Naive thymus-derived CD4-positive, alpha-beta T cell (primary cell): Measurements from ENCODE around the gene UBXN1. TPM values are rescaled to one million over a fixed set of nuclear protein-coding genes. Genes with fewer than 3 reads are reported as not detected.

Source experiments
- ATAC-seq: fragments of 150-1000 bp; cut with Tn5 transposase; 2 replicates; pipeline ENCODE4 v1.10.0; 2021; ENCODE audit warnings: mild to moderate bottlenecking, moderate library complexity
- CTCF ChIA-PET: fragments of 350-600 bp; sonication (Branson Sonifier 250); formaldehyde crosslinking; loops from one replicate; lab custom pipeline; 2021; ENCODE audit warnings: antibody characterized with exemption; lab: Charles Lee
- POLR2A ChIA-PET: fragments of 350-600 bp; sonication (Branson Sonifier 250); formaldehyde crosslinking; loops from one replicate; lab custom pipeline; 2021; ENCODE audit warnings: antibody characterized with exemption, inconsistent platforms; lab: Charles Lee
- DNase-seq, 9 donors: peaks; one replicate each; pipeline versions ENCODE4 v3.0.0 to v3.0.0-alpha.2; 2020 to 2022; ENCODE audit warnings: mixed read lengths in 1 of 9
- H3K27ac ChIP-seq: one replicate; pipeline ENCODE4 v1.7.0; 2013; ENCODE audit warnings: mild to moderate bottlenecking, low read depth, low read length, moderate library complexity
- H3K27me3 ChIP-seq, 2 donors: one replicate each; pipeline ENCODE4 v1.7.0; 2013; ENCODE audit warnings: low read length in 2 of 2, mild to moderate bottlenecking in 2 of 2, moderate library complexity in 2 of 2; ENCODE audit not compliant: control insufficient read depth in 2 of 2, insufficient read depth in 2 of 2
- H3K36me3 ChIP-seq, 3 experiments: 1 replicate in 2 of 3; 2 replicates in 1 of 3; pipeline ENCODE4 v1.7.0; 2013; ENCODE audit warnings: low read length in 3 of 3, mild to moderate bottlenecking in 3 of 3, moderate library complexity in 1 of 3; ENCODE audit not compliant: insufficient read depth in 3 of 3, control insufficient read depth in 2 of 3
- H3K4me1 ChIP-seq, 2 donors: one replicate each; pipeline ENCODE4 v1.7.0; 2013; ENCODE audit warnings: low read length in 2 of 2, mild to moderate bottlenecking in 2 of 2, moderate library complexity in 1 of 2; ENCODE audit not compliant: control insufficient read depth in 2 of 2, insufficient read depth in 2 of 2
- H3K4me3 ChIP-seq: 2 replicates; pipeline ENCODE4 v1.7.0; 2013; ENCODE audit warnings: mild to moderate bottlenecking, low read length
- H3K9me3 ChIP-seq, 3 experiments: 1 replicate in 2 of 3; 2 replicates in 1 of 3; pipeline ENCODE4 v1.7.0; 2013; ENCODE audit warnings: low read length in 3 of 3; ENCODE audit not compliant: control insufficient read depth in 2 of 3
- H3K27ac Mint-ChIP-seq, 9 donors: one replicate each; pipeline ENCODE4 v1.8.0; 2020 to 2022; ENCODE audit warnings: mixed read lengths in 9 of 9, mild to moderate bottlenecking in 8 of 9, moderate library complexity in 5 of 9, inconsistent platforms in 2 of 9
- H3K27me3 Mint-ChIP-seq, 5 donors: one replicate each; pipeline ENCODE4 v1.8.0; 2021 to 2022; ENCODE audit warnings: mixed read lengths in 5 of 5, mild to moderate bottlenecking in 1 of 5
- H3K36me3 Mint-ChIP-seq, 5 donors: one replicate each; pipeline ENCODE4 v1.8.0; 2020 to 2022; ENCODE audit warnings: mixed read lengths in 5 of 5, mild to moderate bottlenecking in 3 of 5, inconsistent platforms in 1 of 5
- H3K4me1 Mint-ChIP-seq, 7 donors: one replicate each; pipeline ENCODE4 v1.8.0; 2020 to 2022; ENCODE audit warnings: mixed read lengths in 7 of 7, mild to moderate bottlenecking in 3 of 7, inconsistent platforms in 1 of 7
- H3K4me3 Mint-ChIP-seq, 10 donors: one replicate each; pipeline ENCODE4 v1.8.0; 2020 to 2022; ENCODE audit warnings: mild to moderate bottlenecking in 10 of 10, mixed read lengths in 10 of 10, moderate library complexity in 6 of 10, inconsistent platforms in 2 of 10
- H3K9me3 Mint-ChIP-seq, 11 donors: one replicate each; pipeline ENCODE4 v1.8.0; 2020 to 2022; ENCODE audit warnings: mixed read lengths in 11 of 11, mild to moderate bottlenecking in 4 of 11, inconsistent platforms in 1 of 11, moderate library complexity in 1 of 11
- intact Hi-C, 2 donors: fragments of 100-400 bp; cut with micrococcal nuclease; formaldehyde crosslinking; loops; one replicate each; pipeline ENCODE4 v1.15.1; 2023
- polyA plus RNA-seq, 2 donors: library from polyadenylated mRNA; unstranded; fragments of 300-500 nt; fragmentation: Illumina TruSeq; gene quantifications; one replicate each; pipeline ENCODE4 v1.2.3, GENCODE V29; 2021
- total RNA-seq, 6 experiments: library from RNA in 5 of 6; stranded (reverse) in 5 of 6; gene quantifications; 1 replicate in 5 of 6; 2 replicates in 1 of 6; pipeline ENCODE4 v1.2.3 and lab custom pipeline; 2021 to 2026

UBXN1 gene
- total and polyA plus RNA-seq, 7 experiments from 2014 or later: 114 to 256 (median 212) TPM

DNA sequence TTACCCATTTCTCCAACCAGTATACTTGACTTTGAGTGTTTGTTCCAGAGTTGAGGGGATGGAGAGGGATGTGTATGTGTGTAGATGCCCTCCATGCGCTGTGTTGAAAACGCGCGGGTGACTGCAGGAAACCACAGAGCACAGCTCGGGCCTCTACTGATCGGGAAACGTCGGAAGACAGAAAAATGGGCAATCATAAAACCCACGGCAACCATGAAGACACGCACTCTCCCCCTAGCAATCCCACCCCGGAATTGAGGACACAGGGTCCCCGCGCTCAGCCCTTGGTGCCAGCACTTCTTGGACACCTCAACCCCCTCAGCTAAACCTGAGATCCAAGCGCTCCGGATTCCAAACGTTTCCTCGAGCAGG is 7.7 kb downstream of the UBXN1 start:
- Mint-ChIP-seq H3K4me3 (peak overlapping the region; percentile 94 to 100 (median 99)), H3K36me3 (peaks cover 4 to 29% (median 5%) of the 10 kb centered on the region in 5 donors), H3K9me3 (no peaks in the 10 kb centered on the region), H3K27ac (peak overlapping the region; percentile 91 to 97 (median 96)), H3K27me3 (no peaks in the 10 kb centered on the region), H3K4me1 (peaks cover 16 to 67% (median 55%) of the 10 kb centered on the region in 7 donors)
- no peaks in the 10 kb centered on the region for H3K27me3 ChIP-seq
- ATAC-seq (peak; percentile 61), DNase-seq (peak in 1 of 9 donors; percentile 68)
- intact Hi-C loops: loop anchor here (1.0 to 10.0 kb wide), 6 partner anchors 8 to 246 kb away; partner anchors contain the start of genes INTS5 (in 2 of the 2), UBXN1 (in 2 of the 2) and TUT1 (in 1 of the 2)
- POLR2A ChIA-PET: interaction anchor here (0.7 to 14.8 kb wide), 29 partner anchors 6 to 211 kb away, joined by 3 to 332 read pairs (median 8); partner anchors contain the start of genes B3GAT3, BSCL2, EEF1G and GANAB
- peak overlapping the region; percentile 62 for H3K4me3 ChIP-seq
- CTCF ChIA-PET: interaction anchor here (0.7 to 1.7 kb wide), 4 partner anchors 9 to 80 kb away, joined by 4 to 9 read pairs (median 4); partner anchors contain the start of gene TUT1
- H3K27ac ChIP-seq: peak overlapping the region; percentile 90
- no peaks in the 10 kb centered on the region for H3K9me3 ChIP-seq
- H3K4me1 ChIP-seq: peaks cover 18 to 31% of the 10 kb centered on the region in 2 donors
- H3K36me3 ChIP-seq: peaks cover 0 to 30% (median 0%) of the 10 kb centered on the region in 3 experiments

- Mint-ChIP-seq H3K27me3 (no peaks in the 10 kb centered on the region), H3K4me3 (peak overlapping the region in 7 of 10 donors; percentile 32 to 100 (median 98)), H3K36me3 (peaks cover under 1 to 28% (median under 1%) of the 10 kb centered on the region in 5 donors), H3K9me3 (peaks cover 0 to 3% (median 0%) of the 10 kb centered on the region in 11 donors), H3K4me1 (peaks cover 12 to 70% (median 53%) of the 10 kb centered on the region in 7 donors), H3K27ac (peak overlapping the region in 8 of 9 donors; percentile 79 to 97 (median 95))
- DNase-seq (no peak), ATAC-seq (no peak)
- ChIA-PET POLR2A (interaction anchor here (0.6 to 14.8 kb wide), 17 partner anchors 8 to 1511 kb away, joined by 3 to 332 read pairs (median 5); partner anchors contain the start of genes B3GAT3, BSCL2, GANAB and GNG3), CTCF (interaction anchor here (0.6 to 1.3 kb wide), 2 partner anchors 49 to 75 kb away, joined by 3 to 4 read pairs; no protein-coding TSS in a partner anchor)
- Histone ChIP-seq H3K9me3 (no peaks in the 10 kb centered on the region), H3K4me1 (peaks cover 21 to 33% of the 10 kb centered on the region in 2 donors), H3K4me3 (no peak overlapping the region), H3K36me3 (peaks cover 0 to 38% (median 0%) of the 10 kb centered on the region in 3 experiments), H3K27ac (peak overlapping the region; percentile 90), H3K27me3 (no peaks in the 10 kb centered on the region)
- intact Hi-C loops: loop anchor here (2.0 to 10.0 kb wide), 3 partner anchors 17 to 245 kb away; partner anchors contain the start of gene INTS5 (in 2 of the 2)
These were observed 9.3 kb downstream of the UBXN1 start for GRCh38 chr11:62669420-62670161.

- DNase-seq: no peak
- Histone ChIP-seq H3K9me3 (no peaks in the 10 kb centered on the region), H3K4me3 (no peak overlapping the region), H3K27me3 (no peaks in the 10 kb centered on the region), H3K4me1 (peaks cover 23 to 24% of the 10 kb centered on the region in 2 donors), H3K27ac (peak overlapping the region; percentile 85), H3K36me3 (peaks cover 0 to 34% (median 3%) of the 10 kb centered on the region in 3 experiments)
- Mint-ChIP-seq H3K4me3 (peak overlapping the region in 9 of 10 donors; percentile 12 to 98 (median 96)), H3K27me3 (no peaks in the 10 kb centered on the region), H3K9me3 (peaks cover 0 to 3% (median 0%) of the 10 kb centered on the region in 11 donors), H3K4me1 (peaks cover 13 to 67% (median 52%) of the 10 kb centered on the region in 7 donors), H3K27ac (peak overlapping the region in 8 of 9 donors; percentile 6 to 94 (median 44)), H3K36me3 (peaks cover 0 to 30% (median 7%) of the 10 kb centered on the region in 5 donors)
- ATAC-seq: no peak
- ChIA-PET CTCF (interaction anchor here (0.6 to 1.6 kb wide), 4 partner anchors 12 to 74 kb away, joined by 3 to 7 read pairs (median 4); partner anchors contain the start of gene LRRN4CL), POLR2A (interaction anchor here (1.0 to 14.8 kb wide), 22 partner anchors 10 to 223 kb away, joined by 3 to 332 read pairs (median 6); partner anchors contain the start of genes B3GAT3, BSCL2, EEF1G and EML3)
- intact Hi-C loops: no loop called here
These were observed 11.4 kb downstream of the UBXN1 start for GRCh38 chr11:62667460-62667859.

DNA sequence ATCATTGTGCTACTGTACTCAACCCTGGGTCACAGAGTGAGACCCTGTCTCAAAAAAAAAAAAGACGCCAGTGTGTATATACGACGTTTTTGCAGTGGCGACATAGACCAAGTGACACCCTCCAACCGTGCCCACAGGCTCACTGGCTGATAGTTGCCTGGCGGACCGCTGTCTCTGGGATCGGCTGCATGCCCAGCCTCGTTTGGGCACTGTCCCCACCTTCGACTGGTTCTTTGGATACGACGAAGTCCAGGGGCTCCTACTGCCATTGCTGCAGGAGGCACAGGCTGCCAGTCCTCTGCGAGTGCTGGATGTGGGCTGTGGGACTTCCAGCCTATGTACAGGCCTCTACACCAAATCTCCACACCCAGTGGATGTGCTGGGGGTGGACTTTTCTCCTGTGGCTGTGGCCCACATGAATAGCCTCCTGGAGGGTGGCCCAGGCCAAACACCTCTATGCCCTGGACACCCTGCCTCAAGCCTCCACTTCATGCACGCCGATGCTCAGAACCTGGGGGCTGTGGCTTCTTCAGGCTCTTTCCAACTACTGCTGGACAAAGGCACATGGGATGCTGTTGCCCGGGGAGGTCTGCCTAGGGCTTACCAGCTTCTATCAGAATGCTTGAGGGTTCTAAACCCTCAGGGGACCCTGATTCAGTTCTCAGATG is 12.5 kb downstream of the UBXN1 start:
- Mint-ChIP-seq H3K27ac (peak overlapping the region; percentile 14 to 96 (median 92)), H3K4me3 (peak overlapping the region; percentile 93 to 98 (median 96)), H3K27me3 (no peaks in the 10 kb centered on the region), H3K4me1 (peaks cover 13 to 57% (median 45%) of the 10 kb centered on the region in 7 donors), H3K9me3 (peaks cover 0 to 3% (median 0%) of the 10 kb centered on the region in 11 donors), H3K36me3 (peaks cover 0 to 26% (median 7%) of the 10 kb centered on the region in 5 donors)
- Histone ChIP-seq H3K4me1 (peaks cover 20 to 24% of the 10 kb centered on the region in 2 donors), H3K9me3 (no peaks in the 10 kb centered on the region), H3K36me3 (peaks cover 0 to 27% (median 3%) of the 10 kb centered on the region in 3 experiments), H3K4me3 (peak overlapping the region; percentile 85), H3K27me3 (no peaks in the 10 kb centered on the region), H3K27ac (peak overlapping the region; percentile 85)
- ChIA-PET CTCF (interaction anchor here (0.6 to 1.6 kb wide), 2 partner anchors 14 to 271 kb away, joined by 3 to 7 read pairs; no protein-coding TSS in a partner anchor), POLR2A (interaction anchor here (0.8 to 14.8 kb wide), 25 partner anchors 9 to 222 kb away, joined by 3 to 332 read pairs (median 17); partner anchors contain the start of genes B3GAT3, BSCL2, EEF1G and EML3)
- no peak for DNase-seq
- no peak for ATAC-seq
- intact Hi-C loops: no loop called here

DNA sequence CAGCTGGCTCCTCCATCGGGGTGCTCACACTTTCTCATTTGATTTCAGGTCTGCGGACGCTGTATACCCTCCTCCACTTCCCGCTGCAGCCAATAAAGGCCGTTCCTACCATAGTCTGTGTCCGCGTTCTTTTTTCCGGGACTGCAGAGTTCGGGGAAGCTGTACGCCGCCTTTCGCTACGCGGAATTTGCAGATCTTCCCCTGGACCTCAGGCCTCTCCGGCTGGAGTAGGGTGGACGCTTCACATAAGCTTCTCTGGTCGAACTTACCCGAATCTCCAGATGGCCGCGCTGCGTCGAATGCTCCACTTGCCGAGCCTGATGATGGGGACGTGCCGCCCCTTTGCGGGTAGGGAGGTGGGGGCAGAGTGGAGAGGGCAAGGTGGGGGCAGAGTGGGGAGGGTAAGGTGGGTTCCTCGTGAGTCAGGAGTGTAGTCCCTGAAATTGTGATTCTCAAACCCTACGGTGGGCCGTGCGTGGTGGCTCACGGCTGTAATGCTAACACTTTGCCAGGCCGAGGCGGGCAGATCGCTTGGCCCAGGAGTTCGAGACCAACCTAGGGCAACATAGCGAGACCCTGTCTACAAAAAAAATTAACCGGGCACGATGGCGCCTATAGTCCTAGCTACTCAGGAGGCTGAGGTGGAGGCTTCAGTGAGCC is 13.1 kb downstream of the UBXN1 start:
- DNase-seq (peak in 7 of 9 donors; percentile 27 to 60 (median 39)), ATAC-seq (peak; percentile 35)
- Histone ChIP-seq H3K9me3 (no peaks in the 10 kb centered on the region), H3K27ac (peak overlapping the region; percentile 85), H3K4me3 (peak overlapping the region; percentile 85), H3K4me1 (peaks cover 16 to 24% of the 10 kb centered on the region in 2 donors), H3K27me3 (no peaks in the 10 kb centered on the region), H3K36me3 (peaks cover 0 to 25% (median 3%) of the 10 kb centered on the region in 3 experiments)
- Mint-ChIP-seq H3K27ac (peak overlapping the region; percentile 89 to 97 (median 93)), H3K36me3 (peaks cover 0 to 23% (median 7%) of the 10 kb centered on the region in 5 donors), H3K4me1 (peaks cover 13 to 51% (median 38%) of the 10 kb centered on the region in 7 donors), H3K27me3 (no peaks in the 10 kb centered on the region), H3K9me3 (peaks cover 0 to 3% (median 0%) of the 10 kb centered on the region in 11 donors), H3K4me3 (peak overlapping the region; percentile 93 to 98 (median 96))
- intact Hi-C loops: loop anchor here (1.0 to 2.0 kb wide), 11 partner anchors 12 to 74 kb away; partner anchors contain the start of genes EML3 (in 2 of the 2), GANAB (in 2 of the 2), INTS5 (in 2 of the 2) and HNRNPUL2 (in 1 of the 2)
- POLR2A ChIA-PET: interaction anchor here (0.6 to 14.8 kb wide), 52 partner anchors 8 to 1753 kb away, joined by 3 to 332 read pairs (median 6); partner anchors contain the start of genes B3GAT3, BSCL2, EEF1G and EML3
- CTCF ChIA-PET: interaction anchor here (0.6 to 2.2 kb wide), 18 partner anchors 8 to 241 kb away, joined by 3 to 17 read pairs (median 4); partner anchors contain the start of genes B3GAT3, EML3, ROM1 and TUT1
